Upper lobe of left lung (tissue), 4 donors: ENCODE measurements around the gene PTPRD.

Experiments used
- EP300 ChIP-seq, 4 donors: sonication (generic); formaldehyde crosslinking; IDR thresholded peaks; one replicate each; pipeline ENCODE4 v1.5.1; 2017; ENCODE audit warnings: antibody characterized with exemption in 4 of 4, control low read depth in 2 of 4
- POLR2A ChIP-seq, 4 donors: fragments of 450-650 bp; IDR thresholded peaks; one replicate each; pipeline ENCODE4 v1.5.1; 2016 to 2017; ENCODE audit warnings: antibody characterized with exemption in 4 of 4, mild to moderate bottlenecking in 2 of 4
- POLR2AphosphoS5 ChIP-seq, 2 donors: sonication (generic); formaldehyde crosslinking; IDR thresholded peaks; one replicate each; pipeline ENCODE4 v1.5.1; 2017; ENCODE audit warnings: antibody characterized with exemption in 2 of 2
- TF ChIP-seq, protein P1 (sequence below), 6 experiments: fragments of 450-650 bp in 4 of 6; fragments of 200-600 bp in 2 of 6; sonication (generic) in 2 of 6; IDR thresholded peaks; one replicate each; pipeline ENCODE4 v1.5.1; 2016 to 2019; ENCODE audit warnings: antibody characterized with exemption in 6 of 6

- TF ChIP-seq, protein P1, sequence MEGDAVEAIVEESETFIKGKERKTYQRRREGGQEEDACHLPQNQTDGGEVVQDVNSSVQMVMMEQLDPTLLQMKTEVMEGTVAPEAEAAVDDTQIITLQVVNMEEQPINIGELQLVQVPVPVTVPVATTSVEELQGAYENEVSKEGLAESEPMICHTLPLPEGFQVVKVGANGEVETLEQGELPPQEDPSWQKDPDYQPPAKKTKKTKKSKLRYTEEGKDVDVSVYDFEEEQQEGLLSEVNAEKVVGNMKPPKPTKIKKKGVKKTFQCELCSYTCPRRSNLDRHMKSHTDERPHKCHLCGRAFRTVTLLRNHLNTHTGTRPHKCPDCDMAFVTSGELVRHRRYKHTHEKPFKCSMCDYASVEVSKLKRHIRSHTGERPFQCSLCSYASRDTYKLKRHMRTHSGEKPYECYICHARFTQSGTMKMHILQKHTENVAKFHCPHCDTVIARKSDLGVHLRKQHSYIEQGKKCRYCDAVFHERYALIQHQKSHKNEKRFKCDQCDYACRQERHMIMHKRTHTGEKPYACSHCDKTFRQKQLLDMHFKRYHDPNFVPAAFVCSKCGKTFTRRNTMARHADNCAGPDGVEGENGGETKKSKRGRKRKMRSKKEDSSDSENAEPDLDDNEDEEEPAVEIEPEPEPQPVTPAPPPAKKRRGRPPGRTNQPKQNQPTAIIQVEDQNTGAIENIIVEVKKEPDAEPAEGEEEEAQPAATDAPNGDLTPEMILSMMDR (IDR thresholded peaks at IDR 0.05) = no peak
- TF ChIP-seq POLR2AphosphoS5 (IDR thresholded peaks at IDR 0.05) (no peak), EP300 (IDR thresholded peaks at IDR 0.05) (no peak), POLR2A (IDR thresholded peaks at IDR 0.05) (no peak)
Measured at GRCh38 chr9:8564960-8565359, 2047.8 kb downstream of the PTPRD start.
